KOPT-K1 (cell line): Measurements from ENCODE around the gene CCDC127.
"Not testable (repeated sequence)": the region's sequence is repeated elsewhere in the genome, so short reads cannot be mapped to it uniquely, and the experiment has no call there.

ENCODE experiments used
- H3K27ac ChIP-seq: fragments of 200-600 bp; sonication (generic); 2 replicates; pipeline ENCODE4 v1.5.1; 2016; ENCODE audit warnings: antibody characterized with exemption, mild to moderate bottlenecking, low read depth, low read length; ENCODE audit not compliant: poor library complexity, severe bottlenecking
- H3K36me3 ChIP-seq: fragments of 200-600 bp; sonication (generic); 2 replicates; pipeline ENCODE4 v1.5.1; 2017; ENCODE audit warnings: antibody characterized with exemption, mild to moderate bottlenecking, low read length, moderate library complexity; ENCODE audit not compliant: insufficient read depth
- H3K9me3 ChIP-seq: fragments of 200-600 bp; sonication (generic); 2 replicates; pipeline ENCODE4 v1.5.1; 2017; ENCODE audit warnings: antibody characterized with exemption, low read length, mild to moderate bottlenecking; ENCODE audit not compliant: insufficient read depth, poor library complexity, severe bottlenecking

CCDC127 gene

DNA sequence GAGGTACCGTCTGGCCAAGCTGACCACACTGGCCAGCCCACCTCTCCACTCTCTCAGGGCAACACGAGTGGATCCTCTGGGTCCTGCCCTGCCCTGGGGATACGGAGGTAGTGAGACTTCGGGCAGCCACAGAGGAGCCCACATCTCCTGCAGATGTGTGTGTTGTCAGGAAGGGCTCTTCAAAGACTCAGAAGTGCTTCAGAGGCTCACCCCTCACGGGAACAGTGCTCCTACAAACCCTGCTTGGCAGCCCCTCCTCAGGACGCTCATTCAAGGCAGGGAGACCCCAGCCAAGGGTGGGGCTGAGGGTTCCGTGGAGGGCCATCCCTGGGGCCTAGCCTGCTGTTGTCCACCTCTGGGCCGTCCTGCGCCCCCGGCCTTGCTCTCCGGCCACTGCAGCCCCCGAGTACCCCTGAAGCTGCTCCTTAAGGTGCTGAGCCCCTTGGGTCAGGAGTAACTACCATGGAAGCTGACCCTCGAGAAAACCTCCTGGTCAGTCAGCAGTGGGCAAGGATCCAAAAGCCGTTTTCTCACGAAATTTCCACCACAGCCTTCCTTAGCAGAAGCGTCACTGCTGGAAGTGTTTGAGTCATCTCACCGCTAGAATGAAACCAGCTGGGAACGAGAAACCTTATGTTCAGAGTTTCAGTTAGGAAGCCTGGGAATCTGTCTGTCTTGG is 49.8 kb downstream of the CCDC127 start:
- no peaks in the 10 kb centered on the region for H3K36me3 ChIP-seq
- H3K27ac ChIP-seq = no peak overlapping the region
- H3K9me3 ChIP-seq = no peaks in the 10 kb centered on the region

DNA sequence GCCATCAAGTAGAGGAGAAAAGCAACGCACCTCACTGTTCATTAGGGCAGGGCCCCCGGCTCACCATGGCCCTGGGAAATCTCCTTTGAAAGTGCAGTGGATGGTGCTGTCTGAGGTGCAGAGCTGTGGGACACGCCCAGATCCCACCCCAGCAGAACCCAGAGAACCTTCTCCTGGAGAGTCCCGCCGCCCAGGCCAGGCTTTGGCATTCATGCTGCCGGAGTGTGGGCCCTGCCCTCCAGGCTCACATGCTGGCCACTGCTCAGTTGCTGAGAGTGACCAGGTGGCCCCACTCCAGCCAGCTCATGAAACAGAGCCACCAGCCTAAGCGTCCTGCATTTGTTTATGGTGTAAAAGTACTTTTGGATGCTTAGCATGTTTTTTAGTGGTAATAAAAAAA is 50.4 kb downstream of the CCDC127 start:
- Histone ChIP-seq H3K36me3 (no peaks in the 10 kb centered on the region), H3K27ac (no peak overlapping the region), H3K9me3 (no peaks in the 10 kb centered on the region)

DNA sequence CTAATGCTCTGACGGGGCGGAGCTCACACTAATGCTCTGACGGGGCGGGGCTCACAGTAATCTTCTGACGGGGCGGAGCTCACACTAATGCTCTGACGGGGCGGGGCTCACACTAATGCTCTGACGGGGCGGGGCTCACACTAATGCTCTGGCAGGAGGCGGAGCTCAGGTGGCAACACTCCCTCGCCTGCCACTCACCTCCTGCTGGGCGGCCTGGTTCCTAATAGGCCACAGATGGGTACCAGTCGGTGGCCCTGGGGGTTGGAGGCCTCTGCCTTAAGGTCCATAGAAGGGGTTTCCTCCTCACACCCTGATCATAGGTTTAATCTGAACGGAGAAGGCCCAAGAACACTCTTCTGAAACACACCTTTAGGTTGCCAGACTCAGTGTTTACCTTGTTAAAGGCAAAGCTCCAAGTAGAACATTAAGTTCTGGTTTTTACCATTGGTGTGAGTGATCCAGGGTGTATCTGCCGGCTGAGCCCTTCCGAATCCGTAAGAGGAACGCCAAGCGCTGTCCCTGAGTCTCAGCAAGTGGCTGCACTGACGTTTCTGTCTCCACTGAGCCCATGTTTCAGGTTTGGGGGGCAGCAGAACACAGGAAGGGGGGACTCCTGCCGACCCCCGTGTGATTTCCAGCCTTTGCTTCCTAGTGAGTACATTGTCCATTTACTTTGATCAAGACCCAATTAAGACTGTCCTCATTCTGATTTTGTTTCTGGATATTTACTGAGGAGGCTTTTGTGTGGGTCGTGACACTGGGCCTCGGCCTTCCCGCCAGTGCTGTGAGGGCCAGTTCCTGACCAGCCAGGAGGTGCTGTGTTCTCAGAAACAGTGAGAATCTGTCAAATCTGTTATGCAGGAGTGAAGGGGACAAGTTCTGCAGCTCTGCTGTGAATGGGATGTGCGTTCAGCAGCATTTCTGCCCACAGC is 51.2 kb downstream of the CCDC127 start:
- Histone ChIP-seq H3K36me3 (no peaks in the 10 kb centered on the region), H3K27ac (no peak overlapping the region), H3K9me3 (no peaks in the 10 kb centered on the region)

DNA sequence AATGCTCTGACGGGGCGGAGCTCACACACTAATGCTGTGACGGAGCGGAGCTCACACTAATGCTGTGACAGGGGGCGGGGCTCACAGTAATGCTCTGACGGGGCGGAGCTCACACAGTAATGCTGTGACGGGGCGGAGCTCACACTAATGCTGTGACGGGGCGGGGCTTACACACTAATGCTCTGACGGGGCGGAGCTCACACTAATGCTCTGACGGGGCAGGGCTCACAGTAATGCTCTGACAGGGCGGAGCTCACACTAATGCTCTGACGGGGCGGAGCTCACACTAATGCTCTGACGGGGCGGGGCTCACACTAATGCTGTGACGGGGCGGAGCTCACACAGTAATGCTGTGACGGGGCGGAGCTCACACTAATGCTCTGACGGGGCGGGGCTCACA is 53.2 kb downstream of the CCDC127 start:
- H3K9me3 ChIP-seq, H3K27ac ChIP-seq, H3K36me3 ChIP-seq: not testable (repeated sequence)

DNA sequence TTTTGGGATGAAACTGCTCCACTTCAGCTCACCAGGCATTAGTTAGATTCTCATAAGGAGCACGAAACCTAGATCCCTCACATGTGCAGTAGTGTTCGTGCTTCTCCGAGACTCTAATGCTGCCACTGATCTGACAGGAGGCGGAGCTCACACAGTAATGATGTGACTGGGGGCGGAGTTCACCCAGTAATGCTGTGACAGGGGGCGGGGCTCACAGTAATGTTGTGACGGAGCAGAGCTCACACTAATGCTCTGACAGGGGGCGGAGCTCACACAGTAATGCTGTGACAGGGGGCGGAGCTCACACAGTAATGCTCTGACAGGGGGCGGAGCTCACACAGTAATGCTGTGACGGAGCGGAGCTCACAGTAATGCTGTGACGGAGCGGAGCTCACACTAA is 53.7 kb downstream of the CCDC127 start:
- Histone ChIP-seq H3K27ac (no peak overlapping the region), H3K9me3 (no peaks in the 10 kb centered on the region), H3K36me3 (no peaks in the 10 kb centered on the region)

DNA sequence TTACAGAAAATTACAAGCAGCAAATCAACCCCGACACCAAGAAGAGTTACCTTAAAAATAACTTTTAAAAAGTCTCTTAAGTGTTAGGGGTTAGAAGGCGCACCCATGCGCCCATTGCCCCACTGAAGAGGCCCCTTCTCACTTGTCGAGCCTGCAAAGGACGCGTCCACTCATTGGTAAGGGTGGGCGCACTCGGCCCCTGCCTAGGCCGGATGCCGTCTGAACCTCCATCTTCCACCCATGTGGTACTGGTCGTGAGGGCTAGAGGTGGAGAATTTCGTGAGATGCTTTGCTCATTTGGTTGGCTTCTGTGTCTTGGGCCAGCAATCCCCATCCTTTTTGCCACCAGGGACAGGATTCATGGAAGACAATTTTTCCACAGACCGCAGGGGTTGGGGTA is 54.1 kb downstream of the CCDC127 start:
- Histone ChIP-seq H3K9me3 (no peaks in the 10 kb centered on the region), H3K36me3 (no peaks in the 10 kb centered on the region), H3K27ac (no peak overlapping the region)

DNA sequence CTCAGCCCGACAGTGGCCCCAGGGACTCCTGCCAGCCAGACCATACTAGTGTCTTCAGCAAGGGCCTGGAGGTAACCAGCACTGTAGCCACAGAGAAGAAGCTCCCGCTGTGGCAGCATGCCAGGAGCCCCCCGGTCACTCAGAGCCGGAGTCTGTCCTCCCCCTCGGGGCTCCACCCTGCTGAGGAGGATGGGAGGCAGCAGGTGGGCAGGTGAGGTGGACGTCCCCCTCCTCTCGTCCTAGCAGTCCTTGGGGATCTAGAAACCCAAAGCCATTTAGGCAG is 54.7 kb downstream of the CCDC127 start:
- Histone ChIP-seq H3K27ac (no peak overlapping the region), H3K9me3 (no peaks in the 10 kb centered on the region), H3K36me3 (no peaks in the 10 kb centered on the region)

DNA sequence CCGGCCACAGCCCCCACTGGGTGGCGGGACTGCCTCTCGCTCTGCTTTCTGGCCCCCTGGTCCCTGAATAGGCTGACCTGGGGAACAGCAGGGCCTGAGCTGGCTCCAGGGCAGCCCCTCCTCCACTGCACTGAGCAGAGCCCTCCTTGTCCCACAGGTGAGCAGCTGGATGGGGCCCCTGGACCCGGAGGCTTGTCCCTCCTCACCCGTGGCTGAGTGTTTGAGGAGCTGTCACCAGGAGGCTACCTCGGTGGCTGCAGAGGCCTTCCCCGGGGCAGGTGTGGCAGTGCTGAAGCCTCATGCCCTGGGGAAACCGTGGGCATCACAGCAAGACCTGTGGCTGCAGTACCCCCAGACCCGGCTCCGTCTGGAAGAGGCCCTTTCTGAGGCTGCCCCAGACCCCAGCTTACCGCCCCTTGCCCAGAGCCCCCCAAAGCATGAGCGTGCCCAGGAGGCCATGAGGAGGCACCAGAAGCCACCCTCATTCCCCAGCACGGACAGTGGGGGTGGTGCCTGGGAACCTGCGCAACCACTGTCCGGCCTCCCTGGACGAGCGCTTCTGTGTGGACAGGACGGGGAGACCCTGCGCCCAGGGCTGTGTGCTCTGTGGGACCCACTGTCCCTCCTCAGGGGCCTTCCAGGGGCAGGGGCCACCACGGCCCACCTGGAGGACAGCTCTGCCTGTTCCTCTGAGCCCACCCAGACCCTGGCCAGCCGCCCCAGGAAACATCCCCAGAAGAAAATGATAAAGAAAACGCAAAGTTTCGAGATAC is 55.2 kb downstream of the CCDC127 start:
- Histone ChIP-seq H3K36me3 (no peaks in the 10 kb centered on the region), H3K9me3 (no peaks in the 10 kb centered on the region), H3K27ac (no peak overlapping the region)

DNA sequence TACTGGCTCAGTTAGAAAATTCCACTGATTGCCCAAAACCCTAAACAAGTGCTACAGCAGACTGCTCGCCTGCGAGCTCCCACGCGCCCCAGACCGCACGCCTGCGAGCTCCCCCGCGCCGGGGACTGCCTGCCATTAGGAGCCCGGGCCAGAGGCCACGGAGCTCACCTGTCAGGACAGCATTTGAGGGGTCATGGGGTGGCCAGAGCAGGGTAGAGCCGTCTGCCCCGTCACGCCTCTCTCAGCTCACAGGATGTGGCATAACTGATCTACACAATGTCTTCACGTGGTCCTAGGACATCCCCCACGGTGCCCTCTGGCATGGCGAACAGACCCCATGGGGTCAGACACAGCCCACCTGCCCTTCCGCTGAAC is 55.8 kb downstream of the CCDC127 start:
- no peaks in the 10 kb centered on the region for H3K9me3 ChIP-seq
- H3K27ac ChIP-seq = no peak overlapping the region
- no peaks in the 10 kb centered on the region for H3K36me3 ChIP-seq

DNA sequence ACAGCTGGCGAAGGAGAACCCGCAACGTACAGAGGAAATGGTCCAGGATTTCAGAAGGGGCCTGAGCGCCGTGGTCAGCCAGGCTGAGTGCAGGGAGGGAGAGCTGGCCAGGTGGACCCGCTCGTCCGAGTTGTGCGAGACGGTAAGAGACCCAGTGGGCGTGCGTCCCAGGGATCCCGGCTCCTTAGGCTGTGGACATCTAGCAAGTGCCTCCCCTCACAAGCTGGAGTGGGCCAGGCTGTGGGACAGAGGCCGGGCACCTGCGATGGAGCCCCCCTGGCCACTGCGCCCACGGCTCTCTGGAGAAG is 56.2 kb downstream of the CCDC127 start:
- Histone ChIP-seq H3K9me3 (no peaks in the 10 kb centered on the region), H3K36me3 (no peaks in the 10 kb centered on the region), H3K27ac (no peak overlapping the region)

DNA sequence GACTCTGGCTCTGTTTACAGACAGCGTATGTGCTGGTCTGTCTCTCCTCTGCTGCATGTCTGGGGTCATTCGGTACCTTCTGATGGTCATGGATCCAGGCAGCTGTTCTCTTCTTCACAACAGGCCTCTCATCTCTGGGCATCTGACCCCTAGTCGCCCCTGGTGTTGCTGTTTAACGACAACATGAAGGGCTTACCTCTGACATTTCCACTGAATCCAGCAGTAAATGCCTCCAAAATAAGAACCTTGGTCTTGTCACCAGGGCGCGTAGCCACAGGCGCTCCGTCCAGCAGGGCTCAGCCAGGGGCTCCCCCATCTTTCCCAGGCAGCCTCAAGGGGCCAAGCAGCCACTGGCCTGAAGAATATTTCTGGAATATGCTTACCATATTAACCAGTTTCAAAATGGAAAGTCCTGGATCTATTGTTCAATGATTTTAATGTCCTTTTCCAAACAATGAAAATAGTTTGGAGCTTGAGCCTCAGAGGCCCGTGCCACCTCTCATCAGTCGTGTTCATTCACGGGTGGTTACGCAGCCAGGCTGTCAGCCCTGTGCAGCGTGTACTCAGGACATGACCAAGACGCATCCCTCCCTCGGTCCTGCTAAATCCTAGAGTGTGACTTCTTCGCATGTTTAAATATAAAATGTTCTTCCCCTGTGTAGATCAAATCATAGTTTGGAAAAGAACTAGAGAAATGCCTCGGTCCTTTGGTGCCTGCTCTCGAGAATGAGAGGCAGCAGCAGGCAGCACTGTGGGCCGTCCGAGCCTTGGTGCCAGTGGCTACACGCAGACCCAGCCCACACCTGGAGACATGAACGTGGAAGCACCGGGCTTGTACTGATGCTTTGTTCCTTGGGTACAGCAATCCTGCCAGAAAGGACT is 56.8 kb downstream of the CCDC127 start:
- no peaks in the 10 kb centered on the region for H3K9me3 ChIP-seq
- no peak overlapping the region for H3K27ac ChIP-seq
- H3K36me3 ChIP-seq = no peaks in the 10 kb centered on the region

DNA sequence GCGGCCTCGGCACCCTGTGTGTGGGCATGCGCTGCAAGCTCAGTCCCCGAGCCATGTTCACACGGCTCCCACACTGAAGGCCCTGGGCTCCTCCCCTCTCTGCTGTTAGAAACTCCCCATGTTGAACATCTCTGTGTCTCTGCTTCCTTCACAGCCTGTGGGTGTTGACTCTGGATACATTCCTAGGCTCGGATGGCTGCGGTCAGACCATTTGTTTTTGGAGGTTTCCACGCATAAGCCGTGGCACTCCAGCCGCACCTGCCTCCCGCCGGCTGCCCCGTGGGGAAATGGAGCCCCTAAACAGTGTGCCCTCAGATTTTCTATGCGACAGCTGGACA is 57.8 kb downstream of the CCDC127 start:
- Histone ChIP-seq H3K27ac (no peak overlapping the region), H3K9me3 (no peaks in the 10 kb centered on the region), H3K36me3 (no peaks in the 10 kb centered on the region)

DNA sequence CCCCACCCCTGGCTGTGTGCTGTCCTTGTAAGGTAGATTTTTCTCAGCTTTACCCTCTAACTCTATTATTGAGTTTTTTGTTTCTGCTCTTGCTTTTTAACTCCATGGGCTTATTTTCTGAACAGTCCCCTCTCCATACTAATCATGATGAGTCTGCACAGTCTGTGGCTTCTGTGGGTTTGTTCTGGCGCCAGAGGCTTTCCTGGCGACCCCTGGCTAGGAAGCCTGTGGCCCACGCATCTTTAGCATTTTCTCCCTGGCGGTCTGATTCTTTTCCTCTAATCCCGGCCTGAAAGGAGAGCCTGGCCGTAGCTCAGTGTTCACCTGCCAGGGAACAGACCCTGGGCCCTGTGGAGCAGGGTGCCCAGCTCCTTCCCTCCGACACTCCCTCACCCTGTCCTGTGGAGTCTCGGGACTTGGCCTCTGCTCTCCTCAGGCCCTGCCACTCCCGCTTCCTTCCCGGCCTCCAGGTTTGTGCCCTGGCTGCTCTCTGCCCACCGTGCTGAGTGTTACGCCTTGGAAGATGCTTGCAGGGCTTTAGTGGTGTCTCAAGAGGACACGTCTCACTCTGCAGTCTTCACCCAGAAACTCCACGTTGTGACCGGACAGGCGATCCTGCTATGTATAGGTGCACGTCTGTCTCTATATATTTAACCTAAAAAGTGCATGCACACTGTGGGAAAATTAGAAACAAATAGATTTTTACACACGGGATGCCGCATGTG is 58.3 kb downstream of the CCDC127 start:
- H3K36me3 ChIP-seq = no peaks in the 10 kb centered on the region
- H3K27ac ChIP-seq = no peak overlapping the region

DNA sequence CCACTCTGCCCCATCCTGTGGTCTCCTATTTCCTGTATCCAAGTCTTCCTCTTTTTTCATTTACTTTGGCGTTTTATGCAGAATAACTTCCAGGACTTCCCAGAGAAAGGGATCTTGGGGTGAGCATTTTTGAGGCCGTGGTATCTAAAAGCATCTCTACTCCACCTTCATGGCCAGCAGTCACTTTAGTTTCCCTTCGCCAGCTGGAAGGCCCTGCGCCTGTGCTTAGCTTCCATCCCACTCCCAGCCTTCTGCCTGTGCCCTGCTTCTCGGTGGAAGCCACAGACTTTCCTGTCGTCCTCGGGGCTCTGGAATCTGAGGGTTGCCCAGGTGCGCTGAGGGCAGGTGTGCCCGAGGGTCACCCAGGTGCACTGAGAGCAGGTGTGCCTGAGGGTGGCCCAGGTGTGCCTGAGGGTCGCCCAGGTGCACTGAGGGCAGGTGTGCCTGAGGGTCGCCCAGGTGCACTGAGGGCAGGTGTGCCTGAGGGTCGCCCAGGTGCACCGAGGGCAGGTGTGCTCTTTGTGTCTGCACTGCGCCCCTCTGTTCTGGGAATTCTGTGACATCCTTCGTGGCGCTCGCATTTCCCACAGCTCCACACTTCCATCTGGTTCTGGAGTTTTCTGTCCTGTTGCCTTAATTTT is 59.0 kb downstream of the CCDC127 start:
- Histone ChIP-seq H3K27ac (no peak overlapping the region), H3K9me3 (no peaks in the 10 kb centered on the region), H3K36me3 (no peaks in the 10 kb centered on the region)

More for the DNA sequence above, 58.3 kb downstream of the CCDC127 start:
- no peaks in the 10 kb centered on the region for H3K9me3 ChIP-seq
